ENCODE data around the gene AFDN. TPM values are rescaled to one million over a fixed set of nuclear protein-coding genes. Genes with fewer than 3 reads are reported as not detected.

AFDN gene
- total and polyA plus RNA-seq, 10 of the 15 experiments (the other 5 are each of a cell fraction or from before 2014, with no cell fraction given): 5.7 to 68.2 (median 45.1) TPM

GRCh38 chr6:167832497-167833395 lies 6.0 kb downstream of the AFDN start (continued):
- TF ChIP-seq RELA (IDR thresholded peaks at IDR 0.05; ENCODE audit: borderline replicate concordance, partially characterized antibody): no peak
- peak in 1 of 2 experiments; percentile 71; a peak in 1 of 4 replicates for TF ChIP-seq IKZF2 (IDR thresholded peaks at IDR 0.05)
- TF ChIP-seq EGR1 (IDR thresholded peaks at IDR 0.05; ENCODE audit: borderline replicate concordance in 1 of 2, low read depth in 2 of 2, low read length in 2 of 2): no peak
- TF ChIP-seq, protein P1, sequence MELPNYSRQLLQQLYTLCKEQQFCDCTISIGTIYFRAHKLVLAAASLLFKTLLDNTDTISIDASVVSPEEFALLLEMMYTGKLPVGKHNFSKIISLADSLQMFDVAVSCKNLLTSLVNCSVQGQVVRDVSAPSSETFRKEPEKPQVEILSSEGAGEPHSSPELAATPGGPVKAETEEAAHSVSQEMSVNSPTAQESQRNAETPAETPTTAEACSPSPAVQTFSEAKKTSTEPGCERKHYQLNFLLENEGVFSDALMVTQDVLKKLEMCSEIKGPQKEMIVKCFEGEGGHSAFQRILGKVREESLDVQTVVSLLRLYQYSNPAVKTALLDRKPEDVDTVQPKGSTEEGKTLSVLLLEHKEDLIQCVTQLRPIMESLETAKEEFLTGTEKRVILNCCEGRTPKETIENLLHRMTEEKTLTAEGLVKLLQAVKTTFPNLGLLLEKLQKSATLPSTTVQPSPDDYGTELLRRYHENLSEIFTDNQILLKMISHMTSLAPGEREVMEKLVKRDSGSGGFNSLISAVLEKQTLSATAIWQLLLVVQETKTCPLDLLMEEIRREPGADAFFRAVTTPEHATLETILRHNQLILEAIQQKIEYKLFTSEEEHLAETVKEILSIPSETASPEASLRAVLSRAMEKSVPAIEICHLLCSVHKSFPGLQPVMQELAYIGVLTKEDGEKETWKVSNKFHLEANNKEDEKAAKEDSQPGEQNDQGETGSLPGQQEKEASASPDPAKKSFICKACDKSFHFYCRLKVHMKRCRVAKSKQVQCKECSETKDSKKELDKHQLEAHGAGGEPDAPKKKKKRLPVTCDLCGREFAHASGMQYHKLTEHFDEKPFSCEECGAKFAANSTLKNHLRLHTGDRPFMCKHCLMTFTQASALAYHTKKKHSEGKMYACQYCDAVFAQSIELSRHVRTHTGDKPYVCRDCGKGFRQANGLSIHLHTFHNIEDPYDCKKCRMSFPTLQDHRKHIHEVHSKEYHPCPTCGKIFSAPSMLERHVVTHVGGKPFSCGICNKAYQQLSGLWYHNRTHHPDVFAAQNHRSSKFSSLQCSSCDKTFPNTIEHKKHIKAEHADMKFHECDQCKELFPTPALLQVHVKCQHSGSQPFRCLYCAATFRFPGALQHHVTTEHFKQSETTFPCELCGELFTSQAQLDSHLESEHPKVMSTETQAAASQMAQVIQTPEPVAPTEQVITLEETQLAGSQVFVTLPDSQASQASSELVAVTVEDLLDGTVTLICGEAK (IDR thresholded peaks at IDR 0.05; ENCODE audit: borderline replicate concordance): no peak
- no peak for TF ChIP-seq MEF2A (IDR thresholded peaks at IDR 0.05; ENCODE audit: insufficient read depth, low read depth, low read length)
- TF ChIP-seq SIX5 (IDR thresholded peaks at IDR 0.05; ENCODE audit: low read depth, low read length, severe bottlenecking): no peak
- no peak for TF ChIP-seq ESRRA (IDR thresholded peaks at IDR 0.05; ENCODE audit: low read length)
- TF ChIP-seq GATAD2B (conservative IDR thresholded peaks at IDR 0.05; ENCODE audit: low read depth): no peak
- TF ChIP-seq CHD4 (IDR thresholded peaks at IDR 0.05): no peak
- peak; percentile 48; the same call in 1 of the 2 replicates for TF ChIP-seq DPF2 (IDR thresholded peaks at IDR 0.05)
- TF ChIP-seq REST (IDR thresholded peaks at IDR 0.05; ENCODE audit: low read depth, low read length): no peak
- no peak for TF ChIP-seq NR2C1 (IDR thresholded peaks at IDR 0.05)
- TF ChIP-seq, protein P2, sequence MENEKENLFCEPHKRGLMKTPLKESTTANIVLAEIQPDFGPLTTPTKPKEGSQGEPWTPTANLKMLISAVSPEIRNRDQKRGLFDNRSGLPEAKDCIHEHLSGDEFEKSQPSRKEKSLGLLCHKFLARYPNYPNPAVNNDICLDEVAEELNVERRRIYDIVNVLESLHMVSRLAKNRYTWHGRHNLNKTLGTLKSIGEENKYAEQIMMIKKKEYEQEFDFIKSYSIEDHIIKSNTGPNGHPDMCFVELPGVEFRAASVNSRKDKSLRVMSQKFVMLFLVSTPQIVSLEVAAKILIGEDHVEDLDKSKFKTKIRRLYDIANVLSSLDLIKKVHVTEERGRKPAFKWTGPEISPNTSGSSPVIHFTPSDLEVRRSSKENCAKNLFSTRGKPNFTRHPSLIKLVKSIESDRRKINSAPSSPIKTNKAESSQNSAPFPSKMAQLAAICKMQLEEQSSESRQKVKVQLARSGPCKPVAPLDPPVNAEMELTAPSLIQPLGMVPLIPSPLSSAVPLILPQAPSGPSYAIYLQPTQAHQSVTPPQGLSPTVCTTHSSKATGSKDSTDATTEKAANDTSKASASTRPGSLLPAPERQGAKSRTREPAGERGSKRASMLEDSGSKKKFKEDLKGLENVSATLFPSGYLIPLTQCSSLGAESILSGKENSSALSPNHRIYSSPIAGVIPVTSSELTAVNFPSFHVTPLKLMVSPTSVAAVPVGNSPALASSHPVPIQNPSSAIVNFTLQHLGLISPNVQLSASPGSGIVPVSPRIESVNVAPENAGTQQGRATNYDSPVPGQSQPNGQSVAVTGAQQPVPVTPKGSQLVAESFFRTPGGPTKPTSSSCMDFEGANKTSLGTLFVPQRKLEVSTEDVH (IDR thresholded peaks at IDR 0.05; ENCODE audit: low read depth, partially characterized antibody): no peak
- no peak for TF ChIP-seq BCL11A (IDR thresholded peaks at IDR 0.05; ENCODE audit: low read depth, low read length)
- TF ChIP-seq, protein P3, sequence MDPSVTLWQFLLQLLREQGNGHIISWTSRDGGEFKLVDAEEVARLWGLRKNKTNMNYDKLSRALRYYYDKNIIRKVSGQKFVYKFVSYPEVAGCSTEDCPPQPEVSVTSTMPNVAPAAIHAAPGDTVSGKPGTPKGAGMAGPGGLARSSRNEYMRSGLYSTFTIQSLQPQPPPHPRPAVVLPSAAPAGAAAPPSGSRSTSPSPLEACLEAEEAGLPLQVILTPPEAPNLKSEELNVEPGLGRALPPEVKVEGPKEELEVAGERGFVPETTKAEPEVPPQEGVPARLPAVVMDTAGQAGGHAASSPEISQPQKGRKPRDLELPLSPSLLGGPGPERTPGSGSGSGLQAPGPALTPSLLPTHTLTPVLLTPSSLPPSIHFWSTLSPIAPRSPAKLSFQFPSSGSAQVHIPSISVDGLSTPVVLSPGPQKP (IDR thresholded peaks at IDR 0.05; ENCODE audit: low read depth, low read length): no peak
- TF ChIP-seq, protein P4, sequence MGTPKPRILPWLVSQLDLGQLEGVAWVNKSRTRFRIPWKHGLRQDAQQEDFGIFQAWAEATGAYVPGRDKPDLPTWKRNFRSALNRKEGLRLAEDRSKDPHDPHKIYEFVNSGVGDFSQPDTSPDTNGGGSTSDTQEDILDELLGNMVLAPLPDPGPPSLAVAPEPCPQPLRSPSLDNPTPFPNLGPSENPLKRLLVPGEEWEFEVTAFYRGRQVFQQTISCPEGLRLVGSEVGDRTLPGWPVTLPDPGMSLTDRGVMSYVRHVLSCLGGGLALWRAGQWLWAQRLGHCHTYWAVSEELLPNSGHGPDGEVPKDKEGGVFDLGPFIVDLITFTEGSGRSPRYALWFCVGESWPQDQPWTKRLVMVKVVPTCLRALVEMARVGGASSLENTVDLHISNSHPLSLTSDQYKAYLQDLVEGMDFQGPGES (IDR thresholded peaks at IDR 0.05): no peak

All from GM12878 (cell line).